GM18519 (cell line): Measurements from ENCODE around the gene BAG5.
"Not testable (repeated sequence)": the region's sequence is repeated elsewhere in the genome, so short reads cannot be mapped to it uniquely, and the experiment has no call there.

Experiments
- ATAC-seq: cut with Tn5 transposase; IDR thresholded peaks from one replicate; pipeline ENCODE4 v1.9.1; 2021; ENCODE audit warnings: mild to moderate bottlenecking, moderate library complexity; ENCODE audit not compliant: unreplicated experiment, low FRiP score

The BAG5 gene

GRCh38 chr14:103512701-103513611 is 49.5 kb downstream of the BAG5 start:
- ATAC-seq, result no peak

- ATAC-seq, result not testable (repeated sequence)
Observed at GRCh38 chr14:103512180-103512579, 50.3 kb downstream of the BAG5 start.

GRCh38 chr14:103510724-103511693 is 51.4 kb downstream of the BAG5 start:
- ATAC-seq, result no peak

GRCh38 chr14:103509864-103510723 is 52.4 kb downstream of the BAG5 start:
- no peak for ATAC-seq

GRCh38 chr14:103508521-103509329 is 53.7 kb downstream of the BAG5 start:
- ATAC-seq, result no peak

- no peak for ATAC-seq
Observed at GRCh38 chr14:103507751-103508150, 54.7 kb downstream of the BAG5 start.
